HuH-7 (cell line): ENCODE results near the gene ECE2.
A peak's percentile ranks its signal among the peaks of the same experiment; 100 is the strongest.

Experiments used
- DNase-seq: peaks from one replicate; pipeline ENCODE4 v3.0.0; 2011; ENCODE audit warnings: low spot score

The ECE2 gene

GRCh38 chr3:184240384-184241140 lies 35.3 kb upstream of the ECE2 start:
- DNase-seq: no peak

DNA sequence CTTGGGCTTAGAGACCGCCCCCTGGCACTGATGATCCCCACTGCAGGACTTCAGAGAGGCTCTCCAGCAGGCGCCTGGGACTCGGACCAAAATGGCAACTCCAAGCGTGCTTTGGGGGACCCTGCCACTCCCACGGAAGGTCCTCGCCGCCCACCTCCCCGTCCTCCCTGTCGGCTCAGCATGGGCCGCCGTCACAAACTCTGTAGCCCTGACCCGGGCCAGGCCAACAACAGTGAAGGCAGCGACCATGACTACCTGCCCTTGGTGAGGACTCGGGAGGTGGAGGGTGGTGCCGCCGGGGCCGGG lies 34.7 kb upstream of the ECE2 start:
- no peak for DNase-seq

DNA sequence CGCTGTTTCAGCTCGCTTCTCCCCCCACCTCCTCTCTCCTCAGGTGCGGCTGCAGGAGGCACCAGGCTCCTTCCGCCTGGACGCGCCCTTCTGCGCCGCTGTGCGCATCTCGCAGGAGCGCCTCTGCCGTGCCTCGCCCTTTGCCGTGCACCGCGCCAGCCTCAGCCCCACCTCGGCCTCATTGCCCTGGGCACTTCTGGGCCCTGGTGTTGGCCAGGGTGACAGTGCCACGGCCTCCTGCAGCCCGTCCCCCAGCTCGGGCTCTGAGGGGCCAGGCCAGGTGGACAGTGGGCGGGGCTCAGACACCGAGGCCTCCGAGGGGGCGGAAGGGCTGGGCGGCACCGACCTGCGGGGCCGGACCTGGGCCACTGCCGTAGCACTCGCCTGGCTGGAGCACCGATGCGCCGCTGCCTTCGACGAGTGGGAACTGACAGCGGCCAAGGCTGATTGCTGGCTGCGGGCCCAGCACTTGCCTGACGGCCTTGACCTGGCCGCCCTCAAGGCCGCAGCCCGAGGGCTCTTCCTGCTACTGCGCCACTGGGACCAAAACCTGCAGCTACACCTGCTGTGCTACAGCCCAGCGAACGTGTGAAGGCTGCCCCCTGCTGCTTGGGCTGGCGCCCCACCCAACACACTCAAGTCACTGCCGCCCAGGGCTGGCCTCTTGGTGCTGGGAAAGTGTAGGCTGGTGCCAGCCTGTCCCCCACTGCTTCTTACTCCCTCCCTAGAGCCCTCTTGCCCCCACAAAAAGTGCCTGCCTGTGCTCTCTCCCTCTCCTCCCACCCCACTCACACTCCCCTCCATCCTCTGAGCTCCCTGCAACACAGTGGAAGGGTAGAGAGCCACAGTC lies 34.1 kb upstream of the ECE2 start:
- DNase-seq: no peak

GRCh38 chr3:184242297-184242685 lies 33.5 kb upstream of the ECE2 start:
- no peak for DNase-seq

GRCh38 chr3:184248454-184249411 lies 27.1 kb upstream of the ECE2 start, which contains the start of gene ALG3:
ALG3 (minus strand) TSS chr3:184248962; CDS start chr3:184248940, 22 bp downstream.
- DNase-seq: peak; percentile 84

- DNase-seq: peak; percentile 93
Observed at GRCh38 chr3:184249412-184250166, 26.2 kb upstream of the ECE2 start, which contains the start of gene EEF1AKMT4. EEF1AKMT4 (plus strand) TSS chr3:184249672; CDS start chr3:184249695, 23 bp downstream.

DNA sequence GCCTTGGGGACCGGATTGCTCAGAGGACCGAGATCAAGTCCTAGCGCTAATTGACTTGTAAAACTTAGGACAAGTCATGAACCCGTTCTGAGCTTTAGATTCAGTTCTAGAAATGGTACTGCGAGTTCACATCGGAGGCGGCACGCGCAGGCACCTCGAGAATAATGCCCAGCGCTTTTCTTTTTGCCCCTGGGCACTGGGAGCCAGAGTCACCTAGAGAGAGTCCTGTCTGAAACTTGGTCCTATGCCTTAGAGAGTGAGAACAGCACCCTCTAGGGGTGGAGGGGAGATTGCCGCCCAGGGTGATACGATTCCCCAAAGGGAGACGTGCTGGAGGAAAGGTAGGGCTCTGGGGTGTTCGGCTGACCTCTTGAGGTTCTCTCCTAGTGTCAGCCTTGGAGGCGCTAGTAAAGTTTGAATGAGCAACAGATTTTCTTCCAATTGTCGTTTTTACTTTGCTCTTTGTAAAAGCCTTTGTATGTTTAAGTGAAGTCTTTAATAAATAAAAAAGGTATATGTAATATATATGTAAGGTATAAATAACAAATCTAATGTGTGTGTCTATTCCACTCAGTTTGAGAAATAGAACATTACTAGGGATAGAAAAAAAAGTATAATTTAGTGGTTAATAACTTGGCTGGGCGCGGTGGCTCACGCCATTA lies 25.5 kb upstream of the ECE2 start:
- DNase-seq: peak; percentile 91

DNA sequence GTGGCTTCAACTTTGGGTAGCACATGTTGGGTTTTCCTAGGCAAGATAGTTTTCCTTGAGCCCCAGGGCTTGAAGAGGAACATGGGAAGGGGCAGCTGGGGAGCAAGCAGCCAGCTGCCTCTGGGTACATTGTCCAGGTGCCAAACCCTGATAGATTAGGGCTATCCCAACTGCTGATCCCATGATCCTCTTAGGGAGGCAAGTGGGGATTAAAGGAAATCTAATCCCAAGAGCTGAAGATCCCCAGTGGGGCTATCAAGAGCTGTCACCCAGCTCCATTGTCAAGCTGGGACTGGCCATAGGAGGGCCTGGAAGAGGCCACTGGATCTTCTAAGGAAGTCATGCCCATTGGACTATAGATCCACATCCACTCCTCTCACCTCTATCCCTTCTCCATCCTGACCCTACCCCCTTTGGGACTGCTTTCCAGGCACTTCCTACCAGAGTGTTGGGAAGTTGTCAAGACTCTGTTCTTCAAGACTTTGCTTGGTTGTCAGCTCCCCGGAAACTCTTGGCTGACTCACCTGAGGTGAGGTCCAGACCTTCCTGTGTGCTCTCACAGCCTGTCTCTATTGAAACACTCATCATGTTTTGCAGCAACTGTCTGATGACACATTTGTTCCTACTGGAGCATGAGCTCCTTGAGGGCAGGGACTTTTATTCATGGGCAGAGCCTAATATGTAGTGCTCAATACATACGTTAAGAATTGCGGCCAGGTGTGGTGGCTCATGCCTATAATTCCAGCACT lies 20.4 kb upstream of the ECE2 start:
- no peak for DNase-seq

GRCh38 chr3:184257083-184257915 lies 18.5 kb upstream of the ECE2 start:
- DNase-seq: no peak

DNA sequence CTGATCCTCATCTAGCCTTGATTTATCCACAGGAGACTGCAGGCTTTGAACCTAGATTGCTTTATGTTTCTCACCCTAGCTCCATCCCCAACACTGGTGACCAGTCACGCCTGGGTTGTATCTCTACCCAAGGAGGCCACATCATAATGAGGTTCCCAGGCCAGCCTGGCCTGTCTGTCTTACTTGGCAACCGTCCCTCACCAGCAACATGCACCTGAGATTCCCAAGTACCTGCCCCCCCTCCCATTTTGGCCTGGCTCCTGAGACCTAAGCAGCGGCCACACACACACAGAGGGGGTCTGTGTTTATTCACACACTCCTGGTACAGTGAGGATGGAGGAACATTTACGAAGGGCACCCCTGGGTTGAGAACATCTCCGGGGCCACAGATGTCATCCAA lies 16.9 kb upstream of the ECE2 start:
- DNase-seq: no peak

DNA sequence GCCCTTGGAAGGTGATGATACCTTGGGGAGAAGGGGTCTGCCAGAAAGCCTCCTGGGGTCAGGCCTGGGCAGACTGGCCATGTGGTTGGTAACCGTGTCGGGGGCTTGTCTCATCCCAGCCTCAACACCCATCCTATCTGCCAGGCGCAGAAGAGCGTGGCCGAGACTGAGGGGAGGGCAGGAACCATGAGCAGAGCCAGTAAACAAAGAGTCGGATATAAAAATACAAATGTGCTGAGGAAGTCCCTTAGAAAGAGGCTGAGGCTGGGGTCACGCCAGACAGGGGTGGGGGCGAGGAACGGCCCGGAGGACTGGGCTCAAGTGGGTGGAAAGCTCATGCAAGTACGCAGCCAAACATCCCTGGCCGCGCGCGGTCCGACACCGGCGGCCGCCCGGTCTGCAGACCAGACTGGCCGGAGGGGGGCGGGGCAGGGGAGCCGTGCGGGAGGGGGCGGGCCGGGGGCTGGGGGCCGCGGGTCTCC lies 16.4 kb upstream of the ECE2 start:
- no peak for DNase-seq

- peak; percentile 64 for DNase-seq
Observed at GRCh38 chr3:184259878-184260723, 15.7 kb upstream of the ECE2 start.

DNA sequence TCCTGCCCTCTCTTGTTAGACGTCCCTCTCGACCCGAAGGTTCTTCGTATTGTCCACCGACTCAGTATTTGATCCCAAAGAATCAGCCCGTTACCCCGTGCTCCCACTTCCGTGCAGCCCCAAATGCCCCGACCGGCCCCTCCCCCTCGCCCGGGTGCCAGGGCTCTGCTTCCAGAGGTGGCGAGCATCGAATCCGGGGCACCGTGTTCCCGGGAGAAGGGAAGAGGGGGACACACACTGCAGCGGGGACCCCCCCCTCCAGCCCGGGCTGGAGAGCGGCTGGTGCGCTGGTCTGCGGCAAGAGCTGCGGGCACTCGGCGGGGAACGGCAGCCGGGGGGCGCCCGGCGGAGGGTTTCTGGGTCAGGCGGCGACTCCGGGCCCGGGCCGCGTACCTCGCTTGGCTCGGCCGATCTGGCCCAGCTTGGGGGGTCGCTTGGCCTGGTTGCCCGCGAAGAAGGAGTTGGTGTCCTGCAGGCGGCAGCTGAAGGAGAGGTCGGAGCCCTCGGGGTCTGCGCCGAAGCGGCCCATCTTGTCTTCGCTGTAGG lies 15.0 kb upstream of the ECE2 start:
- DNase-seq: no peak

DNA sequence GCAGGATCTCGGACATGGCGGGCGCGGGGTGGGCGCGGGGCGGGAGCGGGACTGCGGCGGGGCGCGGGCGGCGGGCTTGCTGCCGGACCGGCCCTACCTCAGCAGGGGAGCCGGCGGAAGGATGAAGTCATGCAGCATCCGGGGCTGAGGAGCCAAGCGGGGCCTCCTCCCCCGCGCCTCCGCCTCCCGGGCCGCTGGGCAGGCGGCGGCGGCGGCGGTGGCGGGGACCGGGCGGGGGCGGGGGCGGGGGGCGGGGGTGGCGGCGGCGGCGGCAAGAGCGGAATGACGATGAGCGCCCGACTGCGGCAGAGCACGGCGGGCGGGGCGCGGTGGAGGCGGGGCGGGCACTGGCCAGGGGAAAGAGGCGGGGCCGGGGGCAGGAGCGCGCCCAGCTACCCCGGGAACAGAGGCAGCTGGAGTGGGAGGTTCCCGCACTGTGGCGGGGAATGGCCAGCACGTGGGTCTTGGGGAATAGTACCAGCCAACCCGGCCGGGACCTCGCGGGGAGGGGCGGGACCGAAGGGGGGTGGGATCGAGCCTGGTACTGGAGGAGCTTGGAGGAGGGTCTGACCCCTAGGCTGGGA lies 14.5 kb upstream of the ECE2 start, which contains the start of gene CAMK2N2:
TSS of gene CAMK2N2 (minus strand) at position 284 of the 584 bp plus-strand sequence. CDS start at position 16, 268 bp downstream.
- DNase-seq: peak; percentile 97

GRCh38 chr3:184261854-184262763 lies 13.7 kb upstream of the ECE2 start:
- DNase-seq: no peak

DNA sequence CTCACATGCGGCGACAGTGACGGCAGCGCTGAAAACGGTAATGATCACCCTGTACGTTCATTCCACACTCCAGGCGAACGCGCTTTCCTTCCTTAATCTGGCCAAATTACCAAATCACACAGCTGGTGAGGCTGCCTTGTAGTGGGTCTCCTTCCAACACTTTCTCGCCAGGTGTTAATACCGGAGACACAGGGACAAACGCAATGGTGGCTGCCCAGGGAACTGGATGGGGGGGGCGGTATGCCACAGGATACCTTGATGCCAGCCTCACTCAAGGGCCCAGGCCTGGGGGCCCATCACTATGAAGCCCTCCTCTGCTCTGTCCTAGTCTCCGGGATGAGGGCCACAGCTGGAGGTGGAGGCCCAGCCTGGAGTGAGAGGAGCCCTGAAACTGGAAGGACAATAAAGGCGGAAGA lies 13.1 kb upstream of the ECE2 start:
- no peak for DNase-seq
